Endothelial cell of umbilical vein (primary cell): Measurements from ENCODE around the gene C4orf33. TPM values are rescaled to one million over a fixed set of nuclear protein-coding genes. Genes with fewer than 3 reads are reported as not detected.

ENCODE experiments used
- BruUV-seq: library from RNA; stranded (reverse); fragments of 400-500 nt; replicated peaks from 2 replicates; lab custom pipeline; 2021; lab: Mats Ljungman, UMichigan
- CTCF ChIA-PET: fragments of 300-600, 350-600 bp; sonication (Branson Sonifier 250); formaldehyde crosslinking; loops from one replicate; lab custom pipeline; 2021; ENCODE audit warnings: antibody characterized with exemption, inconsistent platforms; lab: Charles Lee
- POLR2A ChIA-PET: fragments of 300-600, 350-600 bp; sonication (Branson Sonifier 250); formaldehyde crosslinking; loops from one replicate; lab custom pipeline; 2021; ENCODE audit warnings: antibody characterized with exemption, inconsistent platforms; lab: Charles Lee
- DNase-seq: peaks from one replicate; pipeline ENCODE4 v3.0.0-alpha.2; 2011; ENCODE audit warnings: low read depth, low spot score
- FAIRE-seq: peaks from 2 replicates; lab custom pipeline; 2011; peaks lifted over from hg19 to GRCh38; lab: Jason Lieb, UNC
- H2AFZ ChIP-seq: 2 replicates; pipeline ENCODE4 v1.6.0; 2012; ENCODE audit warnings: low read depth, low read length, control low read depth, inconsistent platforms
- H3K27ac ChIP-seq: 2 replicates; pipeline ENCODE4 v1.5.1; 2011; ENCODE audit warnings: low read depth, mild to moderate bottlenecking, control low read depth, low read length, moderate library complexity; ENCODE audit not compliant: insufficient read depth
- H3K27me3 ChIP-seq, 2 experiments: 2 replicates each; pipeline versions ENCODE4 v1.6.0 to v1.6.1; 2011; ENCODE audit warnings: low read length in 2 of 2, mixed read lengths in 1 of 2; ENCODE audit not compliant: control insufficient read depth in 2 of 2, insufficient read depth in 2 of 2
- H3K36me3 ChIP-seq, 2 experiments: 2 replicates in 1 of 2; 3 replicates in 1 of 2; pipeline ENCODE4 v1.5.1; 2011; ENCODE audit warnings: low read length in 2 of 2, mild to moderate bottlenecking in 1 of 2, moderate library complexity in 1 of 2; ENCODE audit not compliant: control insufficient read depth in 2 of 2, insufficient read depth in 2 of 2; ENCODE audit errors: extremely low read depth in 1 of 2
- H3K4me1 ChIP-seq: 3 replicates; pipeline ENCODE4 v1.5.1; 2011; ENCODE audit warnings: mild to moderate bottlenecking, low read length; ENCODE audit not compliant: control insufficient read depth, insufficient read depth; ENCODE audit errors: extremely low read depth
- H3K4me2 ChIP-seq: 2 replicates; pipeline ENCODE4 v1.6.1; 2011; ENCODE audit warnings: low read length, control low read depth, mixed read lengths; ENCODE audit not compliant: insufficient read depth
- H3K4me3 ChIP-seq, 3 experiments: fragments of 200-600 bp in 1 of 3; sonication (generic), shearing (Covaris generic) in 1 of 3; replicated peaks in 1 of 3; 2 replicates each; pipeline ENCODE4 v1.5.1; 2011 to 2016; ENCODE audit warnings: control low read depth in 3 of 3, low read length in 3 of 3, mild to moderate bottlenecking in 2 of 3, inconsistent platforms in 1 of 3, low read depth in 1 of 3, moderate library complexity in 1 of 3; ENCODE audit not compliant: insufficient read depth in 1 of 3
- H3K79me2 ChIP-seq: 2 replicates; pipeline ENCODE4 v1.6.0; 2012; ENCODE audit warnings: low read length, inconsistent platforms; ENCODE audit not compliant: control insufficient read depth, insufficient read depth
- H3K9ac ChIP-seq: replicated peaks from 2 replicates; pipeline ENCODE3; 2011; ENCODE audit warnings: low read length, control low read depth; ENCODE audit not compliant: insufficient read depth; ENCODE audit errors: extremely low read depth
- H3K9me1 ChIP-seq: replicated peaks from 3 replicates; pipeline ENCODE4 v1.6.0; 2011; ENCODE audit warnings: mild to moderate bottlenecking, low read length; ENCODE audit not compliant: control insufficient read depth, insufficient read depth; ENCODE audit errors: extremely low read depth
- H3K9me3 ChIP-seq: replicated peaks from 2 replicates; pipeline ENCODE4 v1.5.1; 2012; ENCODE audit warnings: low read length, inconsistent platforms; ENCODE audit not compliant: control insufficient read depth, insufficient read depth
- H4K20me1 ChIP-seq: replicated peaks from 2 replicates; pipeline ENCODE3; 2011; ENCODE audit warnings: mild to moderate bottlenecking, low read length; ENCODE audit not compliant: control insufficient read depth, insufficient read depth; ENCODE audit errors: extremely low read depth
- CTCF ChIP-seq, 2 donors: IDR thresholded peaks; 1 replicate in 1 of 2; 2 replicates in 1 of 2; pipeline ENCODE4 v1.5.1; 2011; ENCODE audit warnings: low read length in 2 of 2, mild to moderate bottlenecking in 2 of 2, moderate library complexity in 2 of 2, control low read depth in 1 of 2, inconsistent platforms in 1 of 2, low read depth in 1 of 2; ENCODE audit not compliant: insufficient read depth in 1 of 2; ENCODE audit errors: extremely low read depth in 1 of 2
- EZH2 ChIP-seq: IDR thresholded peaks from 2 replicates; pipeline ENCODE4 v1.6.1; 2012; ENCODE audit warnings: borderline replicate concordance, low read depth, mild to moderate bottlenecking, moderate library complexity, low read length, inconsistent platforms; ENCODE audit not compliant: severe bottlenecking
- FOS ChIP-seq: IDR thresholded peaks from 2 replicates; pipeline ENCODE4 v1.6.1; 2011; ENCODE audit warnings: mild to moderate bottlenecking, low read length, moderate library complexity, borderline replicate concordance; ENCODE audit not compliant: insufficient read depth
- GATA2 ChIP-seq: IDR thresholded peaks from 2 replicates; pipeline ENCODE4 v1.7.0; 2011; ENCODE audit warnings: low read depth, mild to moderate bottlenecking, moderate library complexity, mixed read lengths, low read length; ENCODE audit not compliant: insufficient read length, insufficient read depth
- JUN ChIP-seq: IDR thresholded peaks from 2 replicates; pipeline ENCODE4 v1.6.1; 2011; ENCODE audit warnings: borderline replicate concordance, low read depth; ENCODE audit not compliant: insufficient read length, insufficient read depth
- MAX ChIP-seq: IDR thresholded peaks from 2 replicates; pipeline ENCODE4 v1.6.1; 2011; ENCODE audit not compliant: insufficient read depth, insufficient read length
- MYC ChIP-seq: IDR thresholded peaks from one replicate; pipeline ENCODE4 v1.6.1; 2011; ENCODE audit warnings: mild to moderate bottlenecking, low read depth, low read length
- POLR2A ChIP-seq: IDR thresholded peaks from 2 replicates; pipeline ENCODE4 v1.6.1; 2012; ENCODE audit warnings: low read depth, mild to moderate bottlenecking, control low read depth, low read length
- POLR2AphosphoS5 ChIP-seq: IDR thresholded peaks from 2 replicates; pipeline ENCODE4 v1.6.1; 2012; ENCODE audit warnings: low read depth, mild to moderate bottlenecking, control low read depth, low read length, moderate library complexity; ENCODE audit not compliant: insufficient read depth
- dilution Hi-C: fragments of 300-500 bp; cut with MboI; formaldehyde crosslinking; loops from one replicate; pipeline ENCODE4 v1.15.0; 2019; ENCODE audit warnings: low sequenced_read_pairs; ENCODE audit not compliant: extremely low pct_ligation_motif_present
- intact Hi-C: fragments of 100-400 bp; cut with micrococcal nuclease; formaldehyde crosslinking; loops from one replicate; pipeline ENCODE4 v1.10.0; 2022
- polyA plus RNA-seq, 4 experiments: library from polyadenylated mRNA; depleted of rRNA in 3 of 4; stranded (reverse) in 3 of 4; unstranded in 1 of 4; fragments of >200 nt; gene quantifications; 2 replicates each; pipeline versions ENCODE4 v1.2.1 to v1.2.3, GENCODE V29; 2011 to 2012; ENCODE audit warnings: missing spikeins in 1 of 4
- total RNA-seq: library from RNA; stranded (reverse); gene quantifications from 2 replicates; pipeline ENCODE4 v1.2.3, GENCODE V29; 2021

C4orf33 gene
- total and polyA plus RNA-seq, 2 donors (not counting 3 experiments of a cell fraction or from before 2014, with no cell fraction given): 2.6 to 9.4 TPM

- intact Hi-C loops: no loop called here
- dilution Hi-C loops: no loop called here
- Histone ChIP-seq H3K9me3 (no peaks in the 10 kb centered on the region), H3K4me1 (no peaks in the 10 kb centered on the region), H3K9me1 (no peaks in the 10 kb centered on the region), H3K27me3 (peaks cover 0 to 2% of the 10 kb centered on the region in 2 experiments), H3K4me2 (no peak overlapping the region), H2AFZ (no peak overlapping the region), H3K36me3 (no peaks in the 10 kb centered on the region), H3K27ac (no peak overlapping the region), H3K9ac (no peak overlapping the region), H3K79me2 (no peaks in the 10 kb centered on the region), H4K20me1 (no peaks in the 10 kb centered on the region), H3K4me3 (no peak overlapping the region)
- FAIRE-seq (no peak), DNase-seq (no peak)
- CTCF ChIA-PET: no interaction called here
- TF ChIP-seq POLR2A (no peak), MAX (no peak), MYC (no peak), EZH2 (no peak), FOS (no peak), JUN (no peak), POLR2AphosphoS5 (no peak), GATA2 (no peak), CTCF (IDR thresholded peaks at IDR 0.05; ENCODE audit: extremely low read depth in 1 of 2, insufficient read depth in 1 of 2, low read depth in 1 of 2, low read length in 2 of 2) (no peak)
- BruUV-seq: no TSS peak
- POLR2A ChIA-PET: no interaction called here
Measured at GRCh38 chr4:129140521-129140920, 44.6 kb downstream of the C4orf33 start.
